Transverse colon (tissue), 4 donors: ENCODE measurements around the gene WDR64. TPM values are rescaled to one million over a fixed set of nuclear protein-coding genes. Genes with fewer than 3 reads are reported as not detected.

Source experiments
- DNase-seq: peaks from one replicate; pipeline ENCODE4 v3.0.0-alpha.2; 2019
- H3K27ac ChIP-seq, 4 donors: fragments of 200-600 bp; sonication (generic); 2 replicates each; pipeline ENCODE4 v1.5.1; 2016 to 2018; ENCODE audit warnings: inconsistent platforms in 4 of 4
- H3K27me3 ChIP-seq: fragments of 200-600 bp; sonication (generic); 2 replicates; pipeline ENCODE4 v1.5.1; 2017; ENCODE audit warnings: inconsistent platforms
- H3K36me3 ChIP-seq, 4 donors: fragments of 200-600 bp; sonication (generic); 2 replicates each; pipeline ENCODE4 v1.5.1; 2017 to 2019; ENCODE audit warnings: inconsistent platforms in 4 of 4
- H3K4me1 ChIP-seq, 4 donors: fragments of 200-600 bp; sonication (generic); 2 replicates each; pipeline ENCODE4 v1.5.1; 2017 to 2020; ENCODE audit warnings: inconsistent platforms in 4 of 4
- H3K4me3 ChIP-seq, 4 donors: fragments of 200-600 bp; sonication (generic); 1 replicate in 1 of 4; 2 replicates in 3 of 4; pipeline versions ENCODE4 v1.5.1 to v1.6.1; 2017 to 2019; ENCODE audit warnings: inconsistent platforms in 4 of 4
- H3K9me3 ChIP-seq, 2 donors: fragments of 200-600 bp; sonication (generic); 2 replicates each; pipeline ENCODE4 v1.5.1; 2017 to 2019; ENCODE audit warnings: inconsistent platforms in 2 of 2
- EP300 ChIP-seq: sonication (generic); formaldehyde crosslinking; IDR thresholded peaks from one replicate; pipeline ENCODE4 v1.6.1; 2017; ENCODE audit warnings: antibody characterized with exemption, low read depth
- POLR2A ChIP-seq: fragments of 450-650 bp; IDR thresholded peaks from one replicate; pipeline ENCODE4 v1.6.1; 2016; ENCODE audit warnings: antibody characterized with exemption, mild to moderate bottlenecking, moderate library complexity
- POLR2AphosphoS5 ChIP-seq, 3 donors: sonication (generic); formaldehyde crosslinking; IDR thresholded peaks; one replicate each; pipeline ENCODE4 v1.6.1; 2016; ENCODE audit warnings: antibody characterized with exemption in 3 of 3
- WGBS, 2 donors: methylation state at CpG; one replicate each; pipeline ENCODE4 v1.1.5; 2018; ENCODE audit warnings: low coverage in 1 of 2; 5-methylcytosine and 5-hydroxymethylcytosine counted together
- in situ Hi-C, 4 donors: fragments of 200-750 bp; cut with MboI; loops; one replicate each; pipeline versions ENCODE4 v1.15.0 to v1.15.1; 2017; ENCODE audit warnings: low sequenced_read_pairs in 3 of 4, low pct_ligation_motif_present in 1 of 4, low pct_unique_long_range_greater_than_20kb in 1 of 4
- intact Hi-C: fragments of 100-400 bp; cut with DNase I; formaldehyde crosslinking; loops from one replicate; pipeline ENCODE4 v1.15.1; 2023; ENCODE audit warnings: low total_unique reads
- total RNA-seq, 4 donors: library from RNA; depleted of rRNA; stranded (reverse); fragments of >200 nt; gene quantifications; one replicate each; pipeline ENCODE4 v1.1.0, GENCODE V29; 2016
- TF ChIP-seq, protein P1 (sequence below), 5 experiments: fragments of 200-600 bp in 3 of 5; fragments of 450-650 bp in 2 of 5; sonication (generic) in 3 of 5; IDR thresholded peaks; 1 replicate in 2 of 5; 2 replicates in 3 of 5; pipeline ENCODE4 v1.5.1; 2016 to 2017; ENCODE audit warnings: antibody characterized with exemption in 5 of 5, inconsistent platforms in 3 of 5, mild to moderate bottlenecking in 2 of 5, moderate library complexity in 1 of 5

WDR64 gene
- total RNA-seq, 4 donors from 2014 or later = not detected

- TF ChIP-seq POLR2A (no peak), POLR2AphosphoS5 (IDR thresholded peaks at IDR 0.05) (no peak), EP300 (no peak)
- TF ChIP-seq, protein P1, sequence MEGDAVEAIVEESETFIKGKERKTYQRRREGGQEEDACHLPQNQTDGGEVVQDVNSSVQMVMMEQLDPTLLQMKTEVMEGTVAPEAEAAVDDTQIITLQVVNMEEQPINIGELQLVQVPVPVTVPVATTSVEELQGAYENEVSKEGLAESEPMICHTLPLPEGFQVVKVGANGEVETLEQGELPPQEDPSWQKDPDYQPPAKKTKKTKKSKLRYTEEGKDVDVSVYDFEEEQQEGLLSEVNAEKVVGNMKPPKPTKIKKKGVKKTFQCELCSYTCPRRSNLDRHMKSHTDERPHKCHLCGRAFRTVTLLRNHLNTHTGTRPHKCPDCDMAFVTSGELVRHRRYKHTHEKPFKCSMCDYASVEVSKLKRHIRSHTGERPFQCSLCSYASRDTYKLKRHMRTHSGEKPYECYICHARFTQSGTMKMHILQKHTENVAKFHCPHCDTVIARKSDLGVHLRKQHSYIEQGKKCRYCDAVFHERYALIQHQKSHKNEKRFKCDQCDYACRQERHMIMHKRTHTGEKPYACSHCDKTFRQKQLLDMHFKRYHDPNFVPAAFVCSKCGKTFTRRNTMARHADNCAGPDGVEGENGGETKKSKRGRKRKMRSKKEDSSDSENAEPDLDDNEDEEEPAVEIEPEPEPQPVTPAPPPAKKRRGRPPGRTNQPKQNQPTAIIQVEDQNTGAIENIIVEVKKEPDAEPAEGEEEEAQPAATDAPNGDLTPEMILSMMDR (IDR thresholded peaks at IDR 0.05) = no peak
- no peak overlapping the region for H3K4me3 ChIP-seq
- H3K4me1 ChIP-seq = no peaks in the 10 kb centered on the region
- in situ Hi-C loops (no loop called here), intact Hi-C loops (no loop called here)
- H3K27ac ChIP-seq = no peak overlapping the region
- no peaks in the 10 kb centered on the region for H3K36me3 ChIP-seq
- WGBS, 2 donors = 97 to 98% methylated on average over 4 of the region's 4 CpGs
- H3K9me3 ChIP-seq = no peaks in the 10 kb centered on the region
- no peaks in the 10 kb centered on the region for H3K27me3 ChIP-seq
- no peak for DNase-seq
These were observed 120.9 kb downstream of the WDR64 start for GRCh38 chr1:241772932-241773500.

DNA sequence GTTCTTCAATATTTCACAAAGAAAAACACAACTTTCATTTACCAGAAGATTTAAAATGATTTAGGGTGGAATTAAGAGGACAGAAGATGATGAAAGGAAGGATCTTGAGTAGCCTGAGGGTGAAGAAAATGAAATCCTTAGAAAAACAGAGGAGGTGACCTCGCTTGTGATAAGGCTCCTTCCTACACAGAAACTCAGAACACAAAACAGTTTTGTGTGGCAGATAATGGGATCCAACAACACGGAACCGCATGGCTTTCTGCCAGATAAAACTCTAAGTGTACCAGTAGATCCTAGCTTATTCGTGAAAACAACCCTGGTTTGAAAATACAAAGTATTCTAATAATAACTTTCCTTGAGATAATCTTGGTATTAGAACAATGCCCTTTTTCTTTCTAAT lies 121.9 kb downstream of the WDR64 start:
- in situ Hi-C loops (no loop called here), intact Hi-C loops (no loop called here)
- DNase-seq = no peak
- no peaks in the 10 kb centered on the region for H3K4me1 ChIP-seq
- no peaks in the 10 kb centered on the region for H3K27me3 ChIP-seq
- WGBS, 2 donors = 69 to 73% methylated on average over 3 to 4 of the region's 4 CpGs
- H3K9me3 ChIP-seq = no peaks in the 10 kb centered on the region
- no peak for TF ChIP-seq POLR2A
- TF ChIP-seq POLR2AphosphoS5 (IDR thresholded peaks at IDR 0.05) = no peak
- TF ChIP-seq, protein P1 (IDR thresholded peaks at IDR 0.05) = no peak
- TF ChIP-seq EP300 = no peak
- H3K36me3 ChIP-seq = no peaks in the 10 kb centered on the region
- no peak overlapping the region for H3K4me3 ChIP-seq
- H3K27ac ChIP-seq = no peak overlapping the region

DNA sequence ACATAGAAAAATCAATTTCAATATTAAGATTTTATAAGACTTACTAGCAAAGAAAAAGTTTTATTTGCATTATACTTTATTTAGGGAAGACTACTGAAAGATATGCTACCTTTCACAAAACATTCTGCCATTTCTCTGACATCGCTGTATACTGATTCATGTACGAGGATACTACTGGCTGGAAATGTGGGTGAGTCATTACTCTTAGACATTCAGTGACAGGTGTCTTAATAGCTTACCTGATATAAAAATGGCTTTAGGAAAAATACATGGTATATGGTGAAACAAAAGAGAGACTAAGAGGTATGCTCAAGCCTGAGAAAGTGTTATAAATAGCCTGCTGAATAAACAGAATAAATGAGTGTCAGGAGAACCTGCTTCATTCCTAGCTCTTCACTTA lies 122.9 kb downstream of the WDR64 start:
- no peak overlapping the region for H3K27ac ChIP-seq
- intact Hi-C loops = no loop called here
- 77 to 87% methylated on average over 2 of the region's 2 CpGs for WGBS, 2 donors
- H3K4me1 ChIP-seq = no peaks in the 10 kb centered on the region
- H3K36me3 ChIP-seq = no peaks in the 10 kb centered on the region
- H3K9me3 ChIP-seq = no peaks in the 10 kb centered on the region
- no peak overlapping the region for H3K4me3 ChIP-seq
- no peak for TF ChIP-seq POLR2AphosphoS5 (IDR thresholded peaks at IDR 0.05)
- TF ChIP-seq EP300 = no peak
- TF ChIP-seq POLR2A = no peak
- H3K27me3 ChIP-seq = no peaks in the 10 kb centered on the region
- in situ Hi-C loops = no loop called here
- no peak for DNase-seq

DNA sequence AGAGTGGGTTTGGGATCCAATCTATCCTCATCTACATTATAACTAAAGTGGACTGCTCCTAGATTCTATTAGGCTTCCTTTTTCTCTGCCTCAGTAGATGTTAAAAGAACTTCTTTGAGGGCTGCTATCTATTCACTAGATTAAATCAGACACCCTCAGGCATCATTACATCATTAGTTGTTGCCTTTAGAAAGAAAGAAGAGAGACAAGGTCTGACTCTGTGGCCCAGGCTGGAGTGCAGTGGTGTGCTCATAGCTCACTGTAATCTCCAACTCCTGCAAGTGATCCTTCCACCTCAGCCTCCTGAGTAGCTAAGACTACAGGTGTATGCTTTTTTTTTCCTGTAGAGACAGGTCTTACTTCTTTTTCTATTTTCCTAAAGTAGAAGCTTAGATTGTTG lies 124.8 kb downstream of the WDR64 start:
- intact Hi-C loops = no loop called here
- Histone ChIP-seq H3K36me3 (no peaks in the 10 kb centered on the region), H3K4me3 (no peak overlapping the region), H3K27ac (no peak overlapping the region), H3K4me1 (no peaks in the 10 kb centered on the region), H3K9me3 (no peaks in the 10 kb centered on the region), H3K27me3 (no peaks in the 10 kb centered on the region)
- in situ Hi-C loops = no loop called here
- no peak for DNase-seq
- TF ChIP-seq POLR2AphosphoS5 (IDR thresholded peaks at IDR 0.05) = no peak
- TF ChIP-seq POLR2A = no peak
- TF ChIP-seq, protein P1 (IDR thresholded peaks at IDR 0.05) = no peak
- no peak for TF ChIP-seq EP300

DNA sequence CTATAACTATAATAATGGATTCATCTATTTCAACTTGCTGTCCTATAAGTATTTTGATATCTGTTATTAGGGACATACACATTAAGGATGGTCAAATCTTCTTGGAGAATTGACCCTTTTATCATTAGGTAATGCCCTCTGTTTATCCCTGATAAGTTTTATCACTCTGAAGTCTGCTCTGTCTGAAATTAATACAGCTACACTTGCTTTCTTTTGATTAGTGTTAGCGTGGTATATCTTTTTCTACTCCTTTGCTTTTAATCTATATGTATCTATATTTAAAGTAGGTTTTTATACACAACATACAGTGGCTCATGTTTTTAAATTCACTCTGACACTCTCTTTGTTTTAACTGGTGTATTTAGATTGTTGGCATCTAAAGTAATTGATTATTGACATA lies 126.0 kb downstream of the WDR64 start:
- 90 to 93% methylated on average over 1 of the region's 1 CpG for WGBS, 2 donors
- DNase-seq = no peak
- intact Hi-C loops (no loop called here), in situ Hi-C loops (no loop called here)
- no peak overlapping the region for H3K4me3 ChIP-seq
- no peak overlapping the region for H3K27ac ChIP-seq
- H3K27me3 ChIP-seq = no peaks in the 10 kb centered on the region
- H3K4me1 ChIP-seq = no peaks in the 10 kb centered on the region
- H3K36me3 ChIP-seq = no peaks in the 10 kb centered on the region
- no peaks in the 10 kb centered on the region for H3K9me3 ChIP-seq
- TF ChIP-seq, protein P1 (IDR thresholded peaks at IDR 0.05) = no peak
- no peak for TF ChIP-seq POLR2A
